HG03575 (cell line): ENCODE data around the gene NUTM1.

Experiments used
- ATAC-seq: cut with Tn5 transposase; IDR thresholded peaks from one replicate; pipeline ENCODE4 v1.9.1; 2021; ENCODE audit not compliant: unreplicated experiment, insufficient number of reproducible peaks, low FRiP score; ENCODE audit errors: extremely low read depth

The NUTM1 gene, protein sequence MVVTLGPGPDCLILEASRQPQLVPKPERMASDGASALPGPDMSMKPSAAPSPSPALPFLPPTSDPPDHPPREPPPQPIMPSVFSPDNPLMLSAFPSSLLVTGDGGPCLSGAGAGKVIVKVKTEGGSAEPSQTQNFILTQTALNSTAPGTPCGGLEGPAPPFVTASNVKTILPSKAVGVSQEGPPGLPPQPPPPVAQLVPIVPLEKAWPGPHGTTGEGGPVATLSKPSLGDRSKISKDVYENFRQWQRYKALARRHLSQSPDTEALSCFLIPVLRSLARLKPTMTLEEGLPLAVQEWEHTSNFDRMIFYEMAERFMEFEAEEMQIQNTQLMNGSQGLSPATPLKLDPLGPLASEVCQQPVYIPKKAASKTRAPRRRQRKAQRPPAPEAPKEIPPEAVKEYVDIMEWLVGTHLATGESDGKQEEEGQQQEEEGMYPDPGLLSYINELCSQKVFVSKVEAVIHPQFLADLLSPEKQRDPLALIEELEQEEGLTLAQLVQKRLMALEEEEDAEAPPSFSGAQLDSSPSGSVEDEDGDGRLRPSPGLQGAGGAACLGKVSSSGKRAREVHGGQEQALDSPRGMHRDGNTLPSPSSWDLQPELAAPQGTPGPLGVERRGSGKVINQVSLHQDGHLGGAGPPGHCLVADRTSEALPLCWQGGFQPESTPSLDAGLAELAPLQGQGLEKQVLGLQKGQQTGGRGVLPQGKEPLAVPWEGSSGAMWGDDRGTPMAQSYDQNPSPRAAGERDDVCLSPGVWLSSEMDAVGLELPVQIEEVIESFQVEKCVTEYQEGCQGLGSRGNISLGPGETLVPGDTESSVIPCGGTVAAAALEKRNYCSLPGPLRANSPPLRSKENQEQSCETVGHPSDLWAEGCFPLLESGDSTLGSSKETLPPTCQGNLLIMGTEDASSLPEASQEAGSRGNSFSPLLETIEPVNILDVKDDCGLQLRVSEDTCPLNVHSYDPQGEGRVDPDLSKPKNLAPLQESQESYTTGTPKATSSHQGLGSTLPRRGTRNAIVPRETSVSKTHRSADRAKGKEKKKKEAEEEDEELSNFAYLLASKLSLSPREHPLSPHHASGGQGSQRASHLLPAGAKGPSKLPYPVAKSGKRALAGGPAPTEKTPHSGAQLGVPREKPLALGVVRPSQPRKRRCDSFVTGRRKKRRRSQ

DNA sequence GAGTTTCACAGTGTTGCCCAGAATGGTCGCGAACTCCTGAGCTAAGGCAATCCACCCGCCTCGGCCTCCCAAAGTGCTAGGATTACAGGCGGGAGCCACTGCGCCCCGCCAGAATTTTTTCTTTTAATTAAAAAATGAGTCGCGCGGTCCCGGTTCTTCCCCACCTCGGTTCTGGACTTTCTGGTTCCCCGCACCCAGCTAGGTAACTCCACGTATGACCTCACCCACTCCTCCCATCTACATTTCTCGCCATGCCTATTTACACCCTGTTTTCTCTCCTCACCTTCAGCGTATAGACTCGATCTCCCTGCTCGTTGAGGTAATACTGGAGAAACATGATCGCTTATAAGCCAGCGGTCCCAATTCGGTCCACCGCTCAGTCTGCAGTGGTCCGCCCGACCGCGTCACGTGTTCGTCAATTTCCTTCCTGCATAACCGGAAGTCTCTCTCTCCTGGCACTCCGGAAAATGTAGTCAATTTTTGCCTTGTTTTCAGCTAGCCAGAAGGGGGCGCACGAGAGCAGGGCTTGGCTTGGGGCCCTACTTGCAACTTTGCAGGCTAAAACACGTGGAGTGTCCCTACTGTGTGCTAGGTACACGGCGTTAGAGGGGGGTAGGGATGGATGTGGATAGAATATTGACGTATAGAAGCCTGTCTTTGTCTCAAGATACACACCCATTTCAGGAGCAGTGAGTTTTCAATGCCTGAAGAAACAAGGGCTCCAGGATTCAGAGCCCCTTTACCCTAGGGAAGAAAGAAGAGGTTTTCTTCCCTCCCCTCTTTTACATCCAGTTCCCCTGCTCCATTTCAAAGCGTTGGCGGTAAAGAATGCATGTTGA lies at the start of gene NUTM1, which contains the start of gene NOP10:
NUTM1 (plus strand) TSS at position 579 of the 839 bp plus-strand sequence. CDS start 382 bp downstream, outside the sequence.
NOP10 (minus strand) TSS at position 400 of the 839 bp plus-strand sequence; CDS start at position 337, 63 bp downstream.
- no peak for ATAC-seq

DNA sequence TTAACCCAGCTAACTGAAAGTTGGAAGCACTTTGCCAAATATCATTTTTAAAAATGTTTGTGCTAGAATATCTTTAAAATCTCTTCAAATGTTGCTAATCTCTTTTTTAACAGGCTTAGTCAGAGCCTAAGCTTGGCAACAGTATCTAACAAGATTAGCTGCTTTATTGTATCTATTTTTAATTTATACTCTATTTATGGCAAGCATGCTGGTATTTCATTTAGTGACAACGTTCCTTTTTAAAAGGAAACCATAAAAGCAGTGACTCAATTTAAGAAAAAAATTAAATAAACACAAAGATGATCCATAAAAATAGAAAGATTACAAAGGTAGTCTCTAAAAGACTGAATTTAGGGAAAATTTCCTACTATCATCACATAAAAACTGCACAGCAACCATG lies 46.1 kb upstream of the NUTM1 start:
- ATAC-seq = no peak

DNA sequence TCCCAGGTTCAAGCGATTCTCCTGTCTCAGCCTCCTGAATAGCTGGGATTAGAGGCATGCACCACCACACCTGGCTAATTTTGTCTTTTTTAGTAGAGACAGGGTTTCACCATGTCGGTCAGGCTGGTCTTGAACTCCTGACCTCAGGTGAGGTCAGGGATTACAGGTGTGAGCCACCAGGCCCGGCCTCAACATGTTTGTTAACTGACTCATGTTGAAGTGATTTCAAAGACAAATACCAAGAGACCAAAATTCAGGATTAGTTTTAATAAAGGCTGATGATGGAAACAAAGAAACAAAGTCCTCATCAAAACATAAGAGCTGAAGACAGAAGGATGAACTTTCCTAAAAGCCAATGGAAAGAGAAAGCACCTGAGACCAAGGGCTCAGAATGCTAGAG lies 42.1 kb upstream of the NUTM1 start:
- ATAC-seq = no peak

DNA sequence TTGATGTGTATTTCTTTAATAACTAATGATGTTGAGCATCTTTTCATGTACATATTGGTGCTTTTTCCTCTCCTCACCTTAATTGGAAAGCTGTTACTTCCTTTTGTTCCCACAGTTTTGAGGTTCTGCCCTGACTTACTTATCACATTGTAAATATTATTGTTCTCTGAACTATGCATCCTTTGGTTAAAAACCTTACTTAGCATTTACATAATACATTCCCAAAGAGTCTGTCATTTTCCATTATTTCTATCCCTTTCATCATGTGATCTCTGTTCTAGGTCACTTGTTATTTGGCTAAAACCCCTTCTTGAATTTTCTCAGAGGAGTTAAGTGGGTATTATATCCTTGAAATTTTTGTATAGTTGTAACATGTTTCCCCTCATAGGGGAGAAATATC lies 38.5 kb upstream of the NUTM1 start:
- no peak for ATAC-seq

DNA sequence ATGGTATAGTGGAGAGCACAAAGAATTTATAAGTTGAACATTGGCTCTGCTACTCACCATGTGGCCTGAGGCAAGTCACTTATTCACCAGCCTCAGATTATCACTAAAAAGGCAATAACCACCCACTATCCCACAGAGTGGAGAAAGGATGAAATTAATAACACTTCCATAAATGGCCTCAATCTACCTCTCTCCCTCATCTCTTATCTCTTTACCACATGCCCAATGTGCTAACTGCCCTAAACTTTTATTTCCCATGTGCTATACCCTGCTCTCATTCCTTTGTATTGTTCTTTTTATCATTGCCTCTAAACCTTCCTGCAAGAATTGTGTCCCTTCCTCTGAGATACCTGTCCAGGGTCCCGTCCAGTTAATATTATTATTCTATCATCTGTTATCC lies 31.6 kb upstream of the NUTM1 start:
- ATAC-seq = no peak

DNA sequence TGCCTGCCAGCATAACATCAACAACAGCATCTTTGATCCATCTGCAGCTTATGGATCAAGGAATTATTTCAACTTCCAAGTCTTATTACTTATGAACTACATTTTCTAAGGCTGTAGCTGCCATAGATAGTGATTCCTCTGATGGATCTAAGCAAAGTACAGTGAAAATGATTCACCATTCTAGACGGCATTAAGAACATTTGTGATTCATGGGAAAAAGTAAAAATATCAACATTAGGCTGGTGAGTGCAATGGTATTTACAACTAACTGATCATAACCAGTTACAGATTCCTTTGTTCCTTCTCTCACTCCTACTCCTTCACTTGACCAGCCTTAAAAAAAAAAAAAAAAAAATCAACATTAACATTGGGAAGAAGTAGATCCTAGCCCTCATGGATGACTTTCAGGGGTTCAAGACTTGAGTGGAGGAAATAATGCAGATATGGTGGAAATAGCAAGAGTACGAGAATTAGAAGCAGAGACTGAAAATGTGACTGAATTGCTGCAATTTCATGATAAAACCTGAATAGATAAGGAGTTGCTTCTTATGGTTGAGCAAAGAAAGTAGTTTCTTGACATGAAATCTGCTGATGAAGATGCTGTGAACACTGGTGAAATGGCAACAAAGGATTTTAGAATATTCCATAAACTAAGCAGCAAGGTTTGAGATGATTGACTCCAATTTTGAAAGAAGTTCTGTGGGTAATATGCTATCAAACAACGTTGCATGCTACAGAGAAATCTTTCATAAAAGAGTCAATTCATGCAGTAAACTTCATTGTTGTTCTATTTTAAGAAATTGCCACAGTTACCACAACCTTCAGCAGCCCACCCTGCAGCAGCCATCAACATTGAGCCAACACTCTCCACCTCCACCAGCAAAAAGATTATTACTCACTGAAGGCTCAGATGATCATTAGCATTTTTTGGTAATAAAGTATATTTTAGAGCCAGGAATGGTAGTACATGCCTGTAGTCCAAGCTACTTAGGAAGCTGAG lies 28.3 kb upstream of the NUTM1 start:
- no peak for ATAC-seq

DNA sequence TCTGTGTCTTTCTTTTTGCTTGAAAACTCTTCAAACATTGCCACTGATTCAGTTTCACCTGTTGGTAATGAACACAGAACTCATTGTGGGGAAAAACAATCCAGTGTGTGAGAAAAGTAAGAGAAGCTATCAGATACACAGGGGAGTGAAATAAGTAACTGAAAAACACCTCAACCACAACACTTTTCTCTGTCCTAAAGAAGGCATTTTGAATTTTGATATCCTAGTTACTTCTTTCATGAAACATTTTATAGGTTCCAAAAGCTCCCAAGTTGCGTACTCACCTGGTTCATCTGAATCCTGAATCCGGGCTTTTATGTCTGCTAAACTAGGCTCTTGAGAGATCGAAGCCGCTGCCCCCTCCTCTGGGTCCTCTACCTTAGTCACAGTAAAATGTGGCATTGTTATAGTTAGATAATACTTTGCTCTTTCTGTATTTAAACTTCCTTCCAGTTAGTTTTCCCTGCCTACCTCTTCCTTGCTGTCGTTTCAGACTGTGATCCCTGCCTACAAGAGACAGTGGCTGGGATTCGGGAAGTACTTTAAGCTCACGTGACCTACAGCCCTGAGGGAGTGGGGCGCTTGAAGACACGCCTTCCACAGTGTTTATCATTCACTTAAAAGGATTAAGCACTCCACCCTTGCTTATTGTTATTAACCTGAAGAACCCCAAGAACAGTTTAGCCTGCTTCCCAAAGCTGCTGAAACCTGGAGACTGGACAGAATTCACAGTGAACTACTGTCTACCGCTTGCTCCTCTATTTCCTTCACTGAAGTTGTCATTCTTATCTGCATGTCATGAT lies 24.6 kb upstream of the NUTM1 start:
- no peak for ATAC-seq

DNA sequence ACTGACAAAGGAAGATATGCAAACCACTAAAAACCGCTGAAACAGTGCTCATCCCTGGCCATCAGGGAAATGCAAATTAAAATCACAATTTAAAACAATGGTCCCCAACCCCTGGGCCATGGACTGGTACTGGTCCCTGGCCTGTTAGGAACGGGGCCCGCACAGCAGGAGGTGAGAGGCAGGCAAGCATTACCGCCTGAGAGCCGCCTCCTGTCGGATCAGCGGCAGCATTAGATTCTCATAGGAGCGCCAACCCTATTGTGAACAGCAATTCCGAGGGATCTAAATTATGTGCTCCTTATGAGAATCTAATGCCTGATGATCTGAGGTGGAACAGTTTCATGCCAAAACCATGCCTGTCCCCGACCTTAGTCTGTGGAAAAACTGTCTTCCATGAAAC lies 19.9 kb upstream of the NUTM1 start:
- ATAC-seq = no peak

DNA sequence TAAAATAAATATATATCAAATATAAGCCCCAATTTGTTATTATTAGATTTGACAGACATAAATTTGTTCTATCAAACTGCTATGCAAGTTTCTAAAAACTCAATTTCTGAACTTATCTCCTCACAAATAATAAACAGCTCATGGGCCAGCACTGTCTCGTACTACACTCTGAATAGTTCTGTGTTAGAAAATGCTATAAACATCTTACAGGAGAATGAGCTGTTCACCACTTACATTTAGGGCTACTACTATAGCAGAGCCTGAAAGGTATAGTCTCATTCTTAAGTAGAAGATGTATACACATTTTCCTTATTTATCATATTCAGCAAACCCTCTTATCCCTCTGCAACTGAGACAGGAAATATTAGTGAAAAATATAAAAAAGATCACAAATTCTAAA lies 18.2 kb upstream of the NUTM1 start:
- ATAC-seq = no peak

DNA sequence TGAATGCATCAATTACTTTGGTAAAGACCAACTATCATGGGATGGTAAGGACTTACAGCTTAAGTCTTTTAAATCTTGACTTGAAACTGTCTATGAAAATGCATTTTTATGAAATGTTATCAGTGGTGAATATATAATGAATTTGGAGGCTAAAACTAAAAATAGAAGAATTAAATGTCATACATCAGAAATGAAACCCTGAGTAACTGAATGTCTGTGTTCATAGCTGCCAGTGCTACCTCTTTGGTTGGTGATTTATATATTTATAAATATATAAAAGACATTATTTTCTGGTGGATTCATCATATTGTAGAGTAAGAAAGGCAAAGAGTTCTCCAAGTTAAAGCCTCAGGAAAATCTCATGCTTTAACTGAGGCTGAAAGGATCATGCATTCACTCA lies 17.7 kb upstream of the NUTM1 start:
- no peak for ATAC-seq

DNA sequence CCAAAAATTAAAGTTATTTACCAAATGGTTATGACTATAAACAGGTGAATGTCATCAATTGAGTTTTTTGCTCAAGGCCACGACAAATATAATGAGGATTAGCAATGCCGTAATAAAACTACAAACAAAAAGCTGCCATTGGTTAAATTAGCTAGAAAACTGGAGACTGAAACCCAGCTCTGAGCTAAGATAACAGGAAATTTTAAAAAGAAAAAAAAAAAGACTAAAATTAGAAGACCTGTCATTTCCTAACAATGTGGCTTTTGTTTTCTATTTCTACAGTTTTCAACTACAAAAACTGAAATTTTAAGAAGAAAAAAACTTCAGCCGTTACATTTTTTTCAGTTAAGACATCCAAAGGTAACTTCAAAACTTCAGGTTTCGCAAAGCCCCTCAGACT lies 15.2 kb upstream of the NUTM1 start:
- no peak for ATAC-seq

DNA sequence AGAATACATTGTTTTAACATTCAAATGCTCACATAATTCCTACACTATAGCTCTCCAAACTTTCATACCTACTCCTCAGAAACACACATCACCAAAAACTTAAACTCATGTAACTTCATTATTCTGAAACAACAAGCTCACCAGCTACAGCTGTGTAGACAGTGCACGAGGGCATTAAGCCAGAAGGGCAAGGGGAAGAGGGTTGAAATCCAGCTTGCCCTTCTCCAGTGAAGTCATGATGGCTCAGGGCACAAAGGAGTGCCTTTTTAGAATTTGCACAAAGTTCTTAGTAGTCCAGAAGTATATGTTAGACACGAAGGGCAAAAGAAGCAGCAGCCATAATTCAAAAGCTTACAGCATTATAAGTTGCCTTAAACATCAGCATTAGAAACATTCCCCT lies 14.1 kb upstream of the NUTM1 start:
- ATAC-seq = no peak

DNA sequence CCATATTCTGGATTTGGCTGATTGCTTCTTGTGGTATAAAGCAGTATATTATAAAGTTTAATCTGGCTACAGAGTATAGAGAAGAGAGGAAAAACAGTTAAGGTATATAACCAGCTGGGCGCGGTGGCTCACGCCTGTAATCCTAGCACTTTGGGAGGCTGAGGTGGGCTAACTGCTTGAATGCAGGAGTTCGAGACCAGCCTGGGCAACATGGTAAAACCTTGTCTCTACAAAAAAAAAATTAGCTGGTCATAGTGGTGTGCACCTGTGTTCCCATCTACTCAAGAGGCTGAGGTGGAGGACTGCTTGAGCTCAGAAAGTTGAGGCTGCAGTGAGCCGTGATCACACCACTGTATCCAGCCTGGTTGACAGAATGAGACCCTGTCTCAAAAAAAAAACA lies 12.8 kb upstream of the NUTM1 start:
- ATAC-seq = no peak

DNA sequence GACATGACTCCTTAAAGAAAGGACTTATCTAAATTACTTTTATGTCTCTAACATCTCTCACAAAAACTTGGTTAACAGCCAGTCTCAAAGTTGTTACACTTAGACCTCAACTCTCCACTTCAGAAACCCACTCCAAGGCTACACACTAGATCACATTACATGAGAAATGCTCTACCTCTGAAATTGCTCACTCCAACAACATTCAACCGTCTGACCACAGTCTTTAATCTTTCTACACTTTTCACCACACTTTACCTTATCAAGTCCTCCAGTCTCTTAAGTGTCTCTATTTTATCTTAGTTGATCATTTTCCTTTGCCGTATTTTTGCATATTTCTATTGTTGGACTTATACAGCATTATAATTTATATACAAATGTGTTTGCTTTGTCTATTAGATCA lies 11.3 kb upstream of the NUTM1 start:
- no peak for ATAC-seq

DNA sequence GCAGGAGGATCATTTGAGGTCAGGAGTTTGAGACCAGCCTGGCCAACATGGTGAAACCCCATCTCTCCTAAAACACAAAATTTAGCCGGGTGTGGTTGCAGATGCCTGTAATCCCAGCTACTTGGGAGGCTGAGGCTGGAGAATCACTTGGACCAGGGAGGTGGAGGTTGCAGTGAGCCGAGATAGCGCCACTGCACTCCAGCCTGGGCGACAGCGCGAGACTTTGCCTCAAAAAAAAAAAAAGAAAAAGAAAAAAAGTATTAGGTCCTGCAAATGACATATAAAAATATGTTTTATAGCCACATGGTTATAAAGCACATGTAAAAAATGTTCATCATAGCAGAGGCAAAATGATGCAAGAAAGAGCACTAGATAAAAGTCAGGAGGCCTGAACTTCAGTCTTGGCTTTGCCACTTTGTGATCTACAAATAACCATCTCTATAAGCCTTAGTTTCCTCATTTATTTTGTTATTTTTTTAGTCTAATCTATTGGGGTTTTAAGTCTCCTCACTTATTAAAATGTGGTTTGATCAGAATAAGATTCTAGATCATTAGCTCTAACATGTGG lies 10.5 kb upstream of the NUTM1 start:
- no peak for ATAC-seq

DNA sequence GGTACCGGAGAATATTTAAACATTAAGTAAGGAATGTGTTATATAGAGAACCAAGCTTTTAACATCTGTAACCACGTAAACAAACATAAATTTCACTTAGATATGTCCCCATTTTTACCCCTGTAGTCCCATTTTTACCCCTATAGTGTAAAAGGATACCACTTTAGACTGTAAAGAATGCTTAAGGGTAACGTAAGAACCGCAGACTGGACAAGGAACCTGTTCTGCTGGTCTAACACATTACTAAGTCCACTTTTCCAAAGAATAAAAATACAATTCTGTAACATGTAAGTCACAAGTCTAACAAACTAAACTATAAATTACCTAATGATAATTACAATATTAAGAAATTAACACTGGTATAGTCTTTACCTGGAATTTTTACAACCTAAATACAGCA lies 8.4 kb upstream of the NUTM1 start:
- no peak for ATAC-seq
